Activated CD4-positive, alpha-beta T cell treated with anti-CD3 and anti-CD28 coated beads for 36 hours (primary cell): Measurements from ENCODE around the gene CSRP1. TPM values are rescaled to one million over a fixed set of nuclear protein-coding genes. Genes with fewer than 3 reads are reported as not detected.

Experiments used
- ATAC-seq: fragments of 200-7000 bp; cut with Tn5 transposase; one replicate; pipeline ENCODE4 v1.10.0; 2021; ENCODE audit warnings: mild to moderate bottlenecking, moderate library complexity
- CTCF ChIA-PET: fragments of 350-600 bp; sonication (Branson Sonifier 250); formaldehyde crosslinking; loops from one replicate; lab custom pipeline; 2021; ENCODE audit warnings: antibody characterized with exemption; lab: Charles Lee
- POLR2A ChIA-PET: fragments of 350-600 bp; sonication (Branson Sonifier 250); formaldehyde crosslinking; loops from one replicate; lab custom pipeline; 2021; ENCODE audit warnings: antibody characterized with exemption, inconsistent platforms; lab: Charles Lee
- DNase-seq: peaks from one replicate; pipeline ENCODE4 v3.0.0-alpha.2; 2020
- H3K27ac Mint-ChIP-seq: one replicate; pipeline ENCODE4 v1.8.0; 2021; ENCODE audit warnings: mixed read lengths
- H3K27me3 Mint-ChIP-seq: one replicate; pipeline ENCODE4 v1.8.0; 2021; ENCODE audit warnings: mixed read lengths
- H3K36me3 Mint-ChIP-seq: one replicate; pipeline ENCODE4 v1.8.0; 2021; ENCODE audit warnings: low read depth, mixed read lengths
- H3K4me1 Mint-ChIP-seq: one replicate; pipeline ENCODE4 v1.8.0; 2021; ENCODE audit warnings: mixed read lengths
- H3K4me3 Mint-ChIP-seq: one replicate; pipeline ENCODE4 v1.8.0; 2021; ENCODE audit warnings: mild to moderate bottlenecking, moderate library complexity, mixed read lengths
- H3K9me3 Mint-ChIP-seq: one replicate; pipeline ENCODE4 v1.8.0; 2021; ENCODE audit warnings: low read depth, mixed read lengths
- intact Hi-C, 2 experiments: fragments of 100-400 bp; cut with DNase I in 1 of 2; cut with micrococcal nuclease in 1 of 2; formaldehyde crosslinking; loops; one replicate each; pipeline versions ENCODE4 v1.14.2 to v1.15.1; 2022 to 2024; cut with DNase I, micrococcal nuclease
- total RNA-seq, 2 experiments: library from RNA; stranded (reverse); gene quantifications; one replicate each; pipeline ENCODE4 v1.2.3, GENCODE V29; 2021

Gene CSRP1
- total RNA-seq, 2 experiments from 2014 or later: 49.2 to 50.7 TPM

- H3K4me3 Mint-ChIP-seq: no peak overlapping the region
- ChIA-PET CTCF (interaction anchor here (0.8 to 0.9 kb wide), 2 partner anchors 13 to 18 kb away, joined by 3 read pairs; no protein-coding TSS in a partner anchor), POLR2A (no interaction called here)
These were observed 45.1 kb downstream of the CSRP1 start for GRCh38 chr1:201461645-201462441.

GRCh38 chr1:201460814-201461644 is 45.9 kb downstream of the CSRP1 start:
- no peaks in the 10 kb centered on the region for H3K36me3 Mint-ChIP-seq

More at GRCh38 chr1:201461645-201462441, 45.1 kb downstream of the CSRP1 start:
- ATAC-seq (no peak), DNase-seq (no peak)
- intact Hi-C loops: no loop called here
- H3K27ac Mint-ChIP-seq: no peak overlapping the region
- no peaks in the 10 kb centered on the region for H3K9me3 Mint-ChIP-seq
- H3K27me3 Mint-ChIP-seq: peaks cover 5% of the 10 kb centered on the region
- no peaks in the 10 kb centered on the region for H3K4me1 Mint-ChIP-seq
- no peaks in the 10 kb centered on the region for H3K36me3 Mint-ChIP-seq

GRCh38 chr1:201459775-201460174 is 47.1 kb downstream of the CSRP1 start:
- no peak for ATAC-seq
- ChIA-PET CTCF (interaction anchor here (0.5 to 2.2 kb wide), 5 partner anchors 12 to 550 kb away, joined by 3 to 7 read pairs (median 3); no protein-coding TSS in a partner anchor), POLR2A (no interaction called here)
- no peaks in the 10 kb centered on the region for H3K9me3 Mint-ChIP-seq
- no peak overlapping the region for H3K27ac Mint-ChIP-seq
- H3K4me3 Mint-ChIP-seq: no peak overlapping the region
- peaks cover 6% of the 10 kb centered on the region for H3K27me3 Mint-ChIP-seq
- no peaks in the 10 kb centered on the region for H3K36me3 Mint-ChIP-seq
- intact Hi-C loops: no loop called here
- H3K4me1 Mint-ChIP-seq: peaks cover under 1% of the 10 kb centered on the region
- no peak for DNase-seq

More at GRCh38 chr1:201460814-201461644, 45.9 kb downstream of the CSRP1 start:
- DNase-seq (no peak), ATAC-seq (no peak)
- H3K4me1 Mint-ChIP-seq: no peaks in the 10 kb centered on the region
- H3K27ac Mint-ChIP-seq: no peak overlapping the region
- intact Hi-C loops: no loop called here
- ChIA-PET POLR2A (no interaction called here), CTCF (interaction anchor here (0.9 to 1.3 kb wide), 2 partner anchors 13 kb away, joined by 3 to 6 read pairs; no protein-coding TSS in a partner anchor)
- no peaks in the 10 kb centered on the region for H3K9me3 Mint-ChIP-seq
- no peak overlapping the region for H3K4me3 Mint-ChIP-seq
- H3K27me3 Mint-ChIP-seq: peaks cover 5% of the 10 kb centered on the region

- H3K27ac Mint-ChIP-seq: no peak overlapping the region
- intact Hi-C loops: no loop called here
- peaks cover 6% of the 10 kb centered on the region for H3K27me3 Mint-ChIP-seq
- no peak for ATAC-seq
- H3K4me3 Mint-ChIP-seq: no peak overlapping the region
- no peaks in the 10 kb centered on the region for H3K36me3 Mint-ChIP-seq
- no peak for DNase-seq
- H3K4me1 Mint-ChIP-seq: peaks cover 8% of the 10 kb centered on the region
- H3K9me3 Mint-ChIP-seq: no peaks in the 10 kb centered on the region
- ChIA-PET POLR2A (no interaction called here), CTCF (interaction anchor here (2.2 kb wide), 1 partner anchor 23 kb away, joined by 7 read pairs; no protein-coding TSS in a partner anchor)
These were observed 47.9 kb downstream of the CSRP1 start for GRCh38 chr1:201459052-201459451.

GRCh38 chr1:201457508-201457960 is 49.4 kb downstream of the CSRP1 start:
- DNase-seq (no peak), ATAC-seq (no peak)
- POLR2A ChIA-PET: no interaction called here
- Mint-ChIP-seq H3K4me1 (peaks cover 17% of the 10 kb centered on the region), H3K27me3 (peaks cover 8% of the 10 kb centered on the region), H3K9me3 (no peaks in the 10 kb centered on the region), H3K4me3 (no peak overlapping the region), H3K27ac (no peak overlapping the region), H3K36me3 (no peaks in the 10 kb centered on the region)
- intact Hi-C loops: no loop called here
- CTCF ChIA-PET: interaction anchor here (1.5 to 2.1 kb wide), 3 partner anchors 10 to 29 kb away, joined by 3 to 8 read pairs (median 5); no protein-coding TSS in a partner anchor

GRCh38 chr1:201456499-201457309 is 50.2 kb downstream of the CSRP1 start:
- ATAC-seq (no peak), DNase-seq (no peak)
- intact Hi-C loops: no loop called here
- CTCF ChIA-PET: interaction anchor here (0.5 to 2.1 kb wide), 6 partner anchors 9 to 62 kb away, joined by 3 to 8 read pairs (median 3); no protein-coding TSS in a partner anchor
- no peaks in the 10 kb centered on the region for H3K9me3 Mint-ChIP-seq
- no peaks in the 10 kb centered on the region for H3K36me3 Mint-ChIP-seq
- peaks cover 14% of the 10 kb centered on the region for H3K27me3 Mint-ChIP-seq
- peaks cover 17% of the 10 kb centered on the region for H3K4me1 Mint-ChIP-seq
- POLR2A ChIA-PET: no interaction called here
- H3K27ac Mint-ChIP-seq: no peak overlapping the region
- H3K4me3 Mint-ChIP-seq: no peak overlapping the region

GRCh38 chr1:201455098-201455497 is 51.8 kb downstream of the CSRP1 start:
- peaks cover 15% of the 10 kb centered on the region for H3K27me3 Mint-ChIP-seq
- no peak for ATAC-seq
- no peaks in the 10 kb centered on the region for H3K36me3 Mint-ChIP-seq
- peaks cover 20% of the 10 kb centered on the region for H3K4me1 Mint-ChIP-seq
- ChIA-PET POLR2A (no interaction called here), CTCF (interaction anchor here (1.0 to 2.1 kb wide), 3 partner anchors 20 to 59 kb away, joined by 3 to 6 read pairs (median 5); no protein-coding TSS in a partner anchor)
- intact Hi-C loops: no loop called here
- H3K9me3 Mint-ChIP-seq: no peaks in the 10 kb centered on the region
- H3K4me3 Mint-ChIP-seq: no peak overlapping the region
- no peak overlapping the region for H3K27ac Mint-ChIP-seq
- DNase-seq: no peak

GRCh38 chr1:201454608-201455007 is 52.3 kb downstream of the CSRP1 start:
- POLR2A ChIA-PET: no interaction called here
- H3K27me3 Mint-ChIP-seq: peaks cover 15% of the 10 kb centered on the region
- H3K27ac Mint-ChIP-seq: no peak overlapping the region

GRCh38 chr1:201452866-201453265 is 54.1 kb downstream of the CSRP1 start:
- ATAC-seq: no peak
- DNase-seq: no peak
- no peaks in the 10 kb centered on the region for H3K36me3 Mint-ChIP-seq
- no peak overlapping the region for H3K27ac Mint-ChIP-seq
- no peak overlapping the region for H3K4me3 Mint-ChIP-seq
- no peaks in the 10 kb centered on the region for H3K9me3 Mint-ChIP-seq
- peaks cover 15% of the 10 kb centered on the region for H3K27me3 Mint-ChIP-seq
- intact Hi-C loops: no loop called here
- POLR2A ChIA-PET: no interaction called here
- CTCF ChIA-PET: interaction anchor here (1.7 to 2.1 kb wide), 3 partner anchors 18 to 53 kb away, joined by 3 to 12 read pairs (median 6); no protein-coding TSS in a partner anchor
- peaks cover 23% of the 10 kb centered on the region for H3K4me1 Mint-ChIP-seq

More at GRCh38 chr1:201454608-201455007, 52.3 kb downstream of the CSRP1 start:
- intact Hi-C loops: loop anchor here in 1 of 2 experiments (1.0 kb wide), 2 partner anchors 26 to 53 kb away; partner anchors contain the start of gene CSRP1
- peaks cover 20% of the 10 kb centered on the region for H3K4me1 Mint-ChIP-seq
- no peak for ATAC-seq
- no peaks in the 10 kb centered on the region for H3K9me3 Mint-ChIP-seq
- no peak for DNase-seq
- H3K4me3 Mint-ChIP-seq: no peak overlapping the region
- CTCF ChIA-PET: interaction anchor here (1.0 to 2.1 kb wide), 2 partner anchors 19 to 58 kb away, joined by 3 to 6 read pairs; no protein-coding TSS in a partner anchor
- H3K36me3 Mint-ChIP-seq: no peaks in the 10 kb centered on the region

GRCh38 chr1:201450721-201451291 is 56.1 kb downstream of the CSRP1 start:
- CTCF ChIA-PET: interaction anchor here (0.9 to 5.5 kb wide), 3 partner anchors 15 to 64 kb away, joined by 3 to 75 read pairs (median 12); no protein-coding TSS in a partner anchor
- intact Hi-C loops: no loop called here
- ATAC-seq (no peak), DNase-seq (peak; percentile 31)
- Mint-ChIP-seq H3K36me3 (no peaks in the 10 kb centered on the region), H3K4me1 (peaks cover 23% of the 10 kb centered on the region), H3K9me3 (no peaks in the 10 kb centered on the region), H3K4me3 (no peak overlapping the region), H3K27ac (no peak overlapping the region), H3K27me3 (peaks cover 13% of the 10 kb centered on the region)
- POLR2A ChIA-PET: no interaction called here
